NCI-H526 treated with DMSO at 0.1 percent for 48 hours (cell line): Measurements from ENCODE around the gene LRRC74B.

Experiments used
- DNase-seq: peaks from one replicate; lab custom pipeline; 2025; lab: John Stamatoyannopoulos, UW

The LRRC74B gene

GRCh38 chr22:21104126-21104691 lies 58.5 kb downstream of the LRRC74B start:
- DNase-seq = no peak

- DNase-seq = no peak
Observed at GRCh38 chr22:21105294-21105693, 59.5 kb downstream of the LRRC74B start.

GRCh38 chr22:21106000-21106399 lies 60.3 kb downstream of the LRRC74B start:
- no peak for DNase-seq

GRCh38 chr22:21108379-21109115 lies 62.8 kb downstream of the LRRC74B start:
- DNase-seq = no peak
